Kidney (tissue), 14 donors: ENCODE data around the gene IGFBP5. TPM values are rescaled to one million over a fixed set of nuclear protein-coding genes. Genes with fewer than 3 reads are reported as not detected.

Experiments used
- DNase-seq, 5 donors: peaks; one replicate each; pipeline ENCODE4 v3.0.0-alpha.2; 2013 to 2020
- FAIRE-seq: peaks from 2 replicates; lab custom pipeline; 2012; peaks lifted over from hg19 to GRCh38; lab: Jason Lieb, UNC
- H3K27ac ChIP-seq, 2 donors: one replicate each; pipeline ENCODE4 v1.7.0; 2013; ENCODE audit warnings: low read depth in 2 of 2, low read length in 2 of 2, inconsistent platforms in 1 of 2
- H3K27me3 ChIP-seq: one replicate; pipeline ENCODE4 v1.7.1; 2013; ENCODE audit warnings: low read length, inconsistent platforms; ENCODE audit not compliant: control insufficient read depth, insufficient read depth
- H3K36me3 ChIP-seq, 3 donors: one replicate each; pipeline versions ENCODE4 v1.7.0 to v1.7.1; 2013; ENCODE audit warnings: low read length in 3 of 3, control low read depth in 1 of 3, inconsistent platforms in 1 of 3; ENCODE audit not compliant: insufficient read depth in 3 of 3, control insufficient read depth in 2 of 3
- H3K4me1 ChIP-seq, 3 donors: one replicate each; pipeline versions ENCODE4 v1.7.0 to v1.7.1; 2013; ENCODE audit warnings: low read length in 3 of 3, inconsistent platforms in 1 of 3, low read depth in 1 of 3; ENCODE audit not compliant: control insufficient read depth in 2 of 3, insufficient read depth in 2 of 3
- H3K4me3 ChIP-seq, 3 donors: one replicate each; pipeline versions ENCODE4 v1.7.0 to v1.8.1; 2013; ENCODE audit warnings: low read length in 3 of 3, control low read depth in 1 of 3, inconsistent platforms in 1 of 3
- H3K9ac ChIP-seq, 3 donors: one replicate each; pipeline versions ENCODE4 v1.7.0 to v1.7.1; 2013; ENCODE audit warnings: low read length in 3 of 3, control low read depth in 1 of 3, inconsistent platforms in 1 of 3
- H3K9me3 ChIP-seq, 3 donors: one replicate each; pipeline versions ENCODE4 v1.7.0 to v1.7.1; 2013; ENCODE audit warnings: low read length in 3 of 3, control low read depth in 1 of 3, inconsistent platforms in 1 of 3; ENCODE audit not compliant: control insufficient read depth in 2 of 3, insufficient read depth in 1 of 3
- CTCF ChIP-seq: IDR thresholded peaks from 3 replicates; pipeline ENCODE4 v1.5.1; 2012; ENCODE audit warnings: mild to moderate bottlenecking, moderate library complexity, borderline replicate concordance; ENCODE audit not compliant: insufficient read depth; ENCODE audit errors: extremely low read depth
- intact Hi-C: fragments of 100-400 bp; cut with DNase I; formaldehyde crosslinking; loops from one replicate; pipeline ENCODE4 v1.11.1; 2022
- polyA plus RNA-seq: library from polyadenylated mRNA; stranded (reverse); fragments of 350-450 nt; fragmentation: Illumina TruSeq; extraction: RNeasy Lipid Tissue Mini Kit (QIAGEN cat#74804); gene quantifications from one replicate; pipeline ENCODE4 v1.2.3, GENCODE V29; 2014; ENCODE audit warnings: low read depth, low replicate concordance; ENCODE audit not compliant: insufficient read depth
- total RNA-seq: library from RNA; stranded (reverse); fragmentation: NEBNext Ultra II Directional; extraction: Animal tissue kit (Norgen Biotek cat#: 25700); gene quantifications from one replicate; pipeline ENCODE4 v1.2.1, GENCODE V29; 2021
- donor health status: control.
- donor health status: control.
- donor health status: control.
- donor health status: control.
- donor health status: control.
- donor health status: DM: yes; HTN: yes; CAD: no.
- donor health status: Normal renal cell carcinoma (clear cell type).

The IGFBP5 gene
- total and polyA plus RNA-seq, 2 donors from 2014 or later: 362 to 572 TPM

GRCh38 chr2:216635171-216635570, 60.2 kb downstream of the IGFBP5 start:
- FAIRE-seq (no peak), DNase-seq (peak in 2 of 5 donors; percentile 38 to 42)
- Histone ChIP-seq H3K4me3 (peak overlapping the region; percentile 42 to 67 (median 50)), H3K27ac (no peak overlapping the region), H3K9me3 (no peaks in the 10 kb centered on the region), H3K27me3 (no peaks in the 10 kb centered on the region), H3K4me1 (peaks cover 0 to 8% (median 0%) of the 10 kb centered on the region in 3 donors), H3K36me3 (no peaks in the 10 kb centered on the region), H3K9ac (peak overlapping the region in 2 of 3 donors; percentile 4 to 41)
- TF ChIP-seq CTCF: no peak
- intact Hi-C loops: no loop called here

GRCh38 chr2:216634370-216635148, 60.8 kb downstream of the IGFBP5 start:
- no peak for TF ChIP-seq CTCF
- H3K4me3 ChIP-seq: peak overlapping the region; percentile 42 to 74 (median 67)
- no peak for FAIRE-seq
- H3K27me3 ChIP-seq: no peaks in the 10 kb centered on the region
- intact Hi-C loops: no loop called here
- peaks cover 0 to 8% (median 0%) of the 10 kb centered on the region in 3 donors for H3K4me1 ChIP-seq
- no peaks in the 10 kb centered on the region for H3K9me3 ChIP-seq
- H3K27ac ChIP-seq: no peak overlapping the region
- peak in 4 of 5 donors; percentile 55 to 69 (median 59) for DNase-seq
- no peaks in the 10 kb centered on the region for H3K36me3 ChIP-seq
- peak overlapping the region in 2 of 3 donors; percentile 53 to 59 for H3K9ac ChIP-seq

- no peak for TF ChIP-seq CTCF
- H3K9ac ChIP-seq: peak overlapping the region in 2 of 3 donors; percentile 53 to 59
- H3K4me1 ChIP-seq: peaks cover 0 to 8% (median 0%) of the 10 kb centered on the region in 3 donors
- no peaks in the 10 kb centered on the region for H3K27me3 ChIP-seq
- H3K4me3 ChIP-seq: peak overlapping the region; percentile 21 to 74 (median 67)
- intact Hi-C loops: no loop called here
- H3K9me3 ChIP-seq: no peaks in the 10 kb centered on the region
- no peaks in the 10 kb centered on the region for H3K36me3 ChIP-seq
- peak; percentile 68 to 83 (median 73) for DNase-seq
- FAIRE-seq: no peak
- H3K27ac ChIP-seq: no peak overlapping the region
Observed at GRCh38 chr2:216633616-216634369, 61.6 kb downstream of the IGFBP5 start.
